GM12878 (cell line): ENCODE results near the gene IFIT1. TPM values are rescaled to one million over a fixed set of nuclear protein-coding genes. Genes with fewer than 3 reads are reported as not detected.

Source experiments
- ATAC-seq: fragments of 200-7000 bp; cut with Tn5 transposase; 3 replicates; pipeline ENCODE4 v1.9.1; 2020; ENCODE audit warnings: mild to moderate bottlenecking, moderate library complexity
- BruUV-seq: library from RNA; stranded (reverse); fragments of 400-500 nt; replicated peaks from 2 replicates; lab custom pipeline; 2021; lab: Mats Ljungman, UMichigan
- CTCF ChIA-PET: fragments of 300-600 bp; sonication (Branson Sonifier 250); formaldehyde crosslinking; extraction: SDS; loops from one replicate; lab custom pipeline; 2021; ENCODE audit warnings: inconsistent platforms; lab: Yijun Ruan, JAX
- POLR2A ChIA-PET: fragments of 350-600 bp; formaldehyde crosslinking; extraction: SDS; loops from one replicate; lab custom pipeline; 2021; ENCODE audit warnings: inconsistent platforms; lab: Charles Lee
- RAD21 ChIA-PET: fragments of 300-600 bp; sonication (Branson Sonifier 250); formaldehyde crosslinking; loops from one replicate; lab custom pipeline; 2023; ENCODE audit warnings: antibody characterized with exemption; ENCODE audit not compliant: unreplicated experiment; lab: Charles Lee
- SMC1A ChIA-PET: fragments of 300-600 bp; sonication (Branson Sonifier 250); formaldehyde crosslinking; loops from one replicate; lab custom pipeline; 2023; ENCODE audit not compliant: unreplicated experiment, uncharacterized antibody; lab: Charles Lee
- DNase-seq: peaks from one replicate; pipeline ENCODE4 v3.0.0-alpha.2; 2011; ENCODE audit warnings: low read depth, low spot score
- FAIRE-seq: peaks from 3 replicates; lab custom pipeline; 2011; peaks lifted over from hg19 to GRCh38; lab: Jason Lieb, UNC
- H2AFZ ChIP-seq: 2 replicates; pipeline ENCODE4 v1.6.0; 2011; ENCODE audit warnings: low read depth, low read length, control low read depth; ENCODE audit not compliant: control insufficient read depth
- H3K27ac ChIP-seq: 2 replicates; pipeline ENCODE4 v1.5.1; 2011; ENCODE audit warnings: control low read depth; ENCODE audit not compliant: control insufficient read depth, insufficient read depth
- H3K27me3 ChIP-seq, 2 experiments: replicated peaks in 1 of 2; 2 replicates each; pipeline versions ENCODE4 v1.6.0 to v1.6.1; 2011; ENCODE audit warnings: low read length in 1 of 2; ENCODE audit not compliant: control insufficient read depth in 2 of 2, insufficient read depth in 2 of 2
- H3K36me3 ChIP-seq, 2 experiments: 2 replicates each; pipeline ENCODE4 v1.5.1; 2011; ENCODE audit warnings: low read length in 1 of 2; ENCODE audit not compliant: control insufficient read depth in 2 of 2, insufficient read depth in 2 of 2
- H3K4me1 ChIP-seq: 2 replicates; pipeline ENCODE4 v1.6.1; 2011; ENCODE audit warnings: mild to moderate bottlenecking, low read length, moderate library complexity, mixed read lengths; ENCODE audit not compliant: control insufficient read depth, insufficient read depth
- H3K4me2 ChIP-seq: 2 replicates; pipeline ENCODE4 v1.6.0; 2011; ENCODE audit warnings: control low read depth; ENCODE audit not compliant: control insufficient read depth, insufficient read depth
- H3K4me3 ChIP-seq: fragments of 200-600 bp; sonication (generic); 2 replicates; pipeline ENCODE4 v1.5.1; 2016
- H3K79me2 ChIP-seq: 2 replicates; pipeline ENCODE4 v1.6.0; 2011; ENCODE audit warnings: low read length; ENCODE audit not compliant: control insufficient read depth, insufficient read depth
- H3K9ac ChIP-seq: 2 replicates; pipeline ENCODE4 v1.8.0; 2011; ENCODE audit warnings: low read length, control low read depth, mixed read lengths; ENCODE audit not compliant: control insufficient read depth, insufficient read depth
- H3K9me3 ChIP-seq: replicated peaks from 3 replicates; pipeline ENCODE4 v1.5.1; 2011; ENCODE audit warnings: mild to moderate bottlenecking, low read length; ENCODE audit not compliant: control insufficient read depth, insufficient read depth
- H4K20me1 ChIP-seq: 2 replicates; pipeline ENCODE4 v1.6.0; 2011; ENCODE audit not compliant: control insufficient read depth, insufficient read depth
- CTCF ChIP-seq, 3 experiments: IDR thresholded peaks in 2 of 3; conservative IDR thresholded peaks in 1 of 3; 2 replicates each; pipeline ENCODE4 v1.5.1; 2011; ENCODE audit warnings: low read depth in 3 of 3, low read length in 3 of 3, mild to moderate bottlenecking in 3 of 3, control low read depth in 2 of 3, moderate library complexity in 2 of 3, inconsistent platforms in 1 of 3, mixed read lengths in 1 of 3; ENCODE audit not compliant: control insufficient read depth in 2 of 3, insufficient read depth in 1 of 3; ENCODE audit errors: extremely low read depth in 1 of 3
- EGR1 ChIP-seq, 2 experiments: IDR thresholded peaks; 1 replicate in 1 of 2; 2 replicates in 1 of 2; pipeline ENCODE4 v1.6.1; 2011 to 2012; ENCODE audit warnings: low read depth in 2 of 2, low read length in 2 of 2, borderline replicate concordance in 1 of 2, mild to moderate bottlenecking in 1 of 2, moderate library complexity in 1 of 2
- MTA2 ChIP-seq: fragments of 450-650 bp; IDR thresholded peaks from 2 replicates; pipeline ENCODE4 v1.6.1; 2016; ENCODE audit warnings: low read depth, mild to moderate bottlenecking, moderate library complexity
- MXI1 ChIP-seq: fragments of 150-350 bp; IDR thresholded peaks from 2 replicates; pipeline ENCODE4 v1.6.1; 2011; ENCODE audit warnings: low read depth, mild to moderate bottlenecking, inconsistent platforms, low read length, improper control_type of control experiment
- RCOR1 ChIP-seq: conservative IDR thresholded peaks from 2 replicates; pipeline ENCODE4 v1.6.1; 2012; ENCODE audit warnings: low read depth, low read length, improper control_type of control experiment
- RUNX3 ChIP-seq: IDR thresholded peaks from 2 replicates; pipeline ENCODE4 v1.6.1; 2012; ENCODE audit warnings: low read length, inconsistent platforms
- SPI1 ChIP-seq: IDR thresholded peaks from 2 replicates; pipeline ENCODE4 v1.6.1; 2011; ENCODE audit warnings: low read depth, mild to moderate bottlenecking, low read length, moderate library complexity, borderline replicate concordance; ENCODE audit not compliant: insufficient read depth
- SREBF2 ChIP-seq: IDR thresholded peaks from 2 replicates; pipeline ENCODE4 v1.6.1; 2012; ENCODE audit warnings: mild to moderate bottlenecking, low read length
- STAT1 ChIP-seq: fragments of 450-650 bp; conservative IDR thresholded peaks from 2 replicates; pipeline ENCODE4 v1.6.1; 2014; ENCODE audit warnings: antibody characterized with exemption, mild to moderate bottlenecking
- TCF12 ChIP-seq: IDR thresholded peaks from 2 replicates; pipeline ENCODE4 v1.6.1; 2011; ENCODE audit warnings: low read depth, mild to moderate bottlenecking, low read length
- WRNIP1 ChIP-seq: IDR thresholded peaks from 2 replicates; pipeline ENCODE4 v1.6.1; 2011; ENCODE audit warnings: low read depth, low read length, improper control_type of control experiment, borderline replicate concordance
- YY1 ChIP-seq: IDR thresholded peaks from 2 replicates; pipeline ENCODE4 v1.6.1; 2011; ENCODE audit warnings: low read depth, mild to moderate bottlenecking, low read length
- ZZZ3 ChIP-seq: IDR thresholded peaks from 2 replicates; pipeline ENCODE4 v1.6.1; 2011; ENCODE audit warnings: low read depth; ENCODE audit not compliant: control insufficient read depth, insufficient read length
- WGBS: methylation state at CpG from one replicate; pipeline ENCODE4 v1.1.6; 2016; ENCODE audit warnings: low lambda C conversion rate; ENCODE audit not compliant: insufficient replicate concordance, insufficient coverage; ENCODE audit errors: missing lambda C conversion rate; 5-methylcytosine and 5-hydroxymethylcytosine counted together
- in situ Hi-C: fragments of 300-500 bp; cut with MboI; formaldehyde crosslinking; loops from 9 replicates; pipeline ENCODE4 v1.14.3; 2018; ENCODE audit warnings: mixed read lengths
- intact Hi-C: fragments of 100-400 bp; cut with micrococcal nuclease; formaldehyde crosslinking; loops from one replicate; pipeline ENCODE4 v1.14.2; 2022; ENCODE audit not compliant: unreplicated experiment
- polyA plus RNA-seq, 11 experiments: library from polyadenylated mRNA; depleted of rRNA in 4 of 11; unstranded in 6 of 11; stranded (reverse) in 5 of 11; fragments of >200 nt; fragmentation: Nextera tagmentation in 4 of 11; fragmentation: Illumina TruSeq in 1 of 11; extraction: Ambion mirVana in 4 of 11; extraction: Trizol in 1 of 11; gene quantifications; 1 replicate in 1 of 11; 2 replicates in 10 of 11; pipeline versions ENCODE4 v1.2.1 to v1.2.3, GENCODE V29; 2011 to 2016; ENCODE audit warnings: inconsistent platforms in 2 of 11, missing spikeins in 2 of 11, low read depth in 1 of 11
- total RNA-seq, 4 experiments: library from RNA; depleted of rRNA in 3 of 4; stranded (reverse); fragments of >200 nt in 3 of 4; fragmentation: Illumina TruSeq in 1 of 4; extraction: Trizol in 1 of 4; gene quantifications; 2 replicates each; pipeline versions ENCODE4 v1.2.1 to v1.2.3, GENCODE V29; 2013 to 2021
- TF ChIP-seq, protein P1 (sequence below): fragments of 450-650 bp; IDR thresholded peaks from 2 replicates; pipeline ENCODE4 v1.6.1; 2017; ENCODE audit warnings: borderline replicate concordance
- TF ChIP-seq, protein P2 (sequence below): IDR thresholded peaks from 2 replicates; pipeline ENCODE4 v1.6.1; 2012; ENCODE audit warnings: mild to moderate bottlenecking, low read depth, low read length

Gene IFIT1
- total and polyA plus RNA-seq, 10 of the 15 experiments (the other 5 are each of a cell fraction or from before 2014, with no cell fraction given) = 13.9 to 37.2 (median 22.3) TPM

DNA sequence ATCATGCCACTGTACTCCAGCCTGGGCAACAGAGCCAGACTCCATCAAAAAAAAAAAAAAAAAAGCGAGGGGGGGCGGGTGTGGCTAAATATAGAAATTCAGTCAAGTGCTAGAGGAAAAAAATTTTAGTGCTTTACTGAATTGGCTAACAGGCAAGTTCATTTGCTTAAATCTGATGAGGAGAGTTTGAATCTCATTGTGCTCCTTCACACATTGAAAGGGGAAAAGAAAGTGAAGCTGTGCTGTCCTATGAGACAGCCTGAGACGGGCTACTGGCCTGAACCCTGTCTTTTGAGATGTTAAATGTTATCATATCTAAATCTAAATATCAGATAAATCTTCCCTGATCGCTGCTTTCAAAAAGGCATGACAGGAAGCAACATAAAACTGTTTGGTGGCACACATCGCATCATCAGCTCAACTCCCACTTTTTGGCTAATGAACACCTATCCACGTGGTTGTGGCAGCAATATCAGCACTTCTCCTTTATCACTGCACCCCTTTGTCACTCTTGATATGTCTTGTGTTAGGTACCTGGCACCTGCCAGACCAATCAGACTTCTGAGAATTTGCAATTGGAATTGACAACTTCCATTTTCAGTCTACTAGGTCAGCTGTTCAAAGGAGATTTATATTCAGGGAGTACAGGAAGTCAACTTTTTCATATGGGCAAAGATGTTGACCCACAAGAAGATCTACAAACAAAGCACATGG is 28.5 kb upstream of the IFIT1 start:
- ATAC-seq = peak; percentile 45
- no peak for TF ChIP-seq SREBF2
- no peak for TF ChIP-seq STAT1
- no peak for TF ChIP-seq RUNX3
- TF ChIP-seq, protein P1, sequence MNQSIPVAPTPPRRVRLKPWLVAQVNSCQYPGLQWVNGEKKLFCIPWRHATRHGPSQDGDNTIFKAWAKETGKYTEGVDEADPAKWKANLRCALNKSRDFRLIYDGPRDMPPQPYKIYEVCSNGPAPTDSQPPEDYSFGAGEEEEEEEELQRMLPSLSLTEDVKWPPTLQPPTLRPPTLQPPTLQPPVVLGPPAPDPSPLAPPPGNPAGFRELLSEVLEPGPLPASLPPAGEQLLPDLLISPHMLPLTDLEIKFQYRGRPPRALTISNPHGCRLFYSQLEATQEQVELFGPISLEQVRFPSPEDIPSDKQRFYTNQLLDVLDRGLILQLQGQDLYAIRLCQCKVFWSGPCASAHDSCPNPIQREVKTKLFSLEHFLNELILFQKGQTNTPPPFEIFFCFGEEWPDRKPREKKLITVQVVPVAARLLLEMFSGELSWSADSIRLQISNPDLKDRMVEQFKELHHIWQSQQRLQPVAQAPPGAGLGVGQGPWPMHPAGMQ = no peak
- no peak for TF ChIP-seq WRNIP1
- peak; percentile 15; the same call in 1 of the 2 replicates for TF ChIP-seq MTA2
- TF ChIP-seq RCOR1 = no peak
- no peak for TF ChIP-seq YY1
- TF ChIP-seq ZZZ3 = no peak
- TF ChIP-seq EGR1 (IDR thresholded peaks at IDR 0.05; ENCODE audit: borderline replicate concordance in 1 of 2, low read depth in 2 of 2, low read length in 2 of 2) = no peak
- TF ChIP-seq TCF12 = no peak
- no peak for TF ChIP-seq CTCF (IDR thresholded peaks at IDR 0.05 in 2 of 3, conservative IDR thresholded peaks at IDR 0.05 in 1 of 3; ENCODE audit: control insufficient read depth in 2 of 3, extremely low read depth in 1 of 3, insufficient read depth in 1 of 3, low read depth in 3 of 3, low read length in 3 of 3)
- TF ChIP-seq, protein P2, sequence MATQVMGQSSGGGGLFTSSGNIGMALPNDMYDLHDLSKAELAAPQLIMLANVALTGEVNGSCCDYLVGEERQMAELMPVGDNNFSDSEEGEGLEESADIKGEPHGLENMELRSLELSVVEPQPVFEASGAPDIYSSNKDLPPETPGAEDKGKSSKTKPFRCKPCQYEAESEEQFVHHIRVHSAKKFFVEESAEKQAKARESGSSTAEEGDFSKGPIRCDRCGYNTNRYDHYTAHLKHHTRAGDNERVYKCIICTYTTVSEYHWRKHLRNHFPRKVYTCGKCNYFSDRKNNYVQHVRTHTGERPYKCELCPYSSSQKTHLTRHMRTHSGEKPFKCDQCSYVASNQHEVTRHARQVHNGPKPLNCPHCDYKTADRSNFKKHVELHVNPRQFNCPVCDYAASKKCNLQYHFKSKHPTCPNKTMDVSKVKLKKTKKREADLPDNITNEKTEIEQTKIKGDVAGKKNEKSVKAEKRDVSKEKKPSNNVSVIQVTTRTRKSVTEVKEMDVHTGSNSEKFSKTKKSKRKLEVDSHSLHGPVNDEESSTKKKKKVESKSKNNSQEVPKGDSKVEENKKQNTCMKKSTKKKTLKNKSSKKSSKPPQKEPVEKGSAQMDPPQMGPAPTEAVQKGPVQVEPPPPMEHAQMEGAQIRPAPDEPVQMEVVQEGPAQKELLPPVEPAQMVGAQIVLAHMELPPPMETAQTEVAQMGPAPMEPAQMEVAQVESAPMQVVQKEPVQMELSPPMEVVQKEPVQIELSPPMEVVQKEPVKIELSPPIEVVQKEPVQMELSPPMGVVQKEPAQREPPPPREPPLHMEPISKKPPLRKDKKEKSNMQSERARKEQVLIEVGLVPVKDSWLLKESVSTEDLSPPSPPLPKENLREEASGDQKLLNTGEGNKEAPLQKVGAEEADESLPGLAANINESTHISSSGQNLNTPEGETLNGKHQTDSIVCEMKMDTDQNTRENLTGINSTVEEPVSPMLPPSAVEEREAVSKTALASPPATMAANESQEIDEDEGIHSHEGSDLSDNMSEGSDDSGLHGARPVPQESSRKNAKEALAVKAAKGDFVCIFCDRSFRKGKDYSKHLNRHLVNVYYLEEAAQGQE = no peak
- TF ChIP-seq MXI1 = 0 out of 2 replicates have a peak, but pooled peaks have one; percentile 22
- TF ChIP-seq SPI1 = peak; percentile 72; the same call in 1 of the 2 replicates

More for the DNA sequence above, 28.5 kb upstream of the IFIT1 start:
- ChIA-PET RAD21 (interaction anchor here (0.9 to 2.6 kb wide), 7 partner anchors 9 to 62 kb away, joined by 3 to 16 read pairs (median 3); partner anchors contain the start of genes IFIT2 and IFIT5), POLR2A (interaction anchor here (0.6 to 1.2 kb wide), 5 partner anchors 8 to 239 kb away, joined by 3 to 6 read pairs (median 4); no protein-coding TSS in a partner anchor), SMC1A (interaction anchor here (0.5 to 6.8 kb wide), 13 partner anchors 8 to 262 kb away, joined by 3 to 40 read pairs (median 3); partner anchors contain the start of genes IFIT1 and IFIT2), CTCF (interaction anchor here (0.9 to 2.8 kb wide), 11 partner anchors 9 to 145 kb away, joined by 3 to 9 read pairs (median 5); partner anchors contain the start of genes IFIT1, IFIT2 and LIPA)
- BruUV-seq = no TSS peak
- Histone ChIP-seq H3K36me3 (no peaks in the 10 kb centered on the region), H3K79me2 (no peaks in the 10 kb centered on the region), H4K20me1 (no peaks in the 10 kb centered on the region), H3K4me3 (no peak overlapping the region), H3K27me3 (no peaks in the 10 kb centered on the region), H2AFZ (peak overlapping the region; percentile 38; the same call in 1 of the 2 replicates), H3K4me2 (peak overlapping the region; percentile 62), H3K4me1 (peaks cover 25% of the 10 kb centered on the region), H3K27ac (peak overlapping the region; percentile 59), H3K9me3 (no peaks in the 10 kb centered on the region), H3K9ac (no peak overlapping the region)
- in situ Hi-C loops (no loop called here), intact Hi-C loops (no loop called here)
- WGBS = 96% methylated on average over 6 of the region's 6 CpGs
- peak; percentile 39 for DNase-seq
- no peak for FAIRE-seq
